ENCODE data around the gene KCNQ1. TPM values are rescaled to one million over a fixed set of nuclear protein-coding genes. Genes with fewer than 3 reads are reported as not detected.

Gene KCNQ1
- total RNA-seq, 2 donors from 2014 or later: 51.4 to 55.8 TPM

GRCh38 chr11:2746401-2747247 lies 301.8 kb downstream of the KCNQ1 start:
- intact Hi-C loops (cut with DNase I): no loop called here
- DNase-seq: no peak
- TF ChIP-seq CTCF (IDR thresholded peaks at IDR 0.05): no peak

GRCh38 chr11:2747248-2748027 lies 302.6 kb downstream of the KCNQ1 start:
- H3K27me3 ChIP-seq: no peaks in the 10 kb centered on the region
- no peaks in the 10 kb centered on the region for H3K9me3 ChIP-seq
- H3K27ac ChIP-seq: no peak overlapping the region
- H3K4me1 ChIP-seq: no peaks in the 10 kb centered on the region
- H3K9ac ChIP-seq (ENCODE audit: low read depth in 2 of 2, low read length in 2 of 2): no peak overlapping the region
- intact Hi-C loops (cut with DNase I): no loop called here
- no peak for TF ChIP-seq CTCF (IDR thresholded peaks at IDR 0.05)
- H3K4me3 ChIP-seq: no peak overlapping the region
- no peaks in the 10 kb centered on the region for H3K36me3 ChIP-seq
- DNase-seq: no peak

More at GRCh38 chr11:2746401-2747247, 301.8 kb downstream of the KCNQ1 start:
- Histone ChIP-seq H3K4me1 (no peaks in the 10 kb centered on the region), H3K27ac (no peak overlapping the region), H3K4me3 (no peak overlapping the region), H3K27me3 (no peaks in the 10 kb centered on the region), H3K9ac (ENCODE audit: low read depth in 2 of 2, low read length in 2 of 2) (no peak overlapping the region), H3K36me3 (no peaks in the 10 kb centered on the region), H3K9me3 (no peaks in the 10 kb centered on the region)

- H3K4me1 ChIP-seq: no peaks in the 10 kb centered on the region
- H3K9ac ChIP-seq (ENCODE audit: low read depth in 2 of 2, low read length in 2 of 2): no peak overlapping the region
- no peak for TF ChIP-seq CTCF (IDR thresholded peaks at IDR 0.05)
- no peak for DNase-seq
- H3K27ac ChIP-seq: no peak overlapping the region
- no peak overlapping the region for H3K4me3 ChIP-seq
- intact Hi-C loops (cut with DNase I): no loop called here
- H3K36me3 ChIP-seq: no peaks in the 10 kb centered on the region
- no peaks in the 10 kb centered on the region for H3K9me3 ChIP-seq
- no peaks in the 10 kb centered on the region for H3K27me3 ChIP-seq
These were observed 303.4 kb downstream of the KCNQ1 start for GRCh38 chr11:2748061-2748813.

GRCh38 chr11:2748814-2749554 lies 304.2 kb downstream of the KCNQ1 start:
- TF ChIP-seq CTCF (IDR thresholded peaks at IDR 0.05): no peak
- no peaks in the 10 kb centered on the region for H3K36me3 ChIP-seq
- H3K4me3 ChIP-seq: no peak overlapping the region
- no peak overlapping the region for H3K9ac ChIP-seq (ENCODE audit: low read depth in 2 of 2, low read length in 2 of 2)
- no peak overlapping the region for H3K27ac ChIP-seq
- no peaks in the 10 kb centered on the region for H3K27me3 ChIP-seq
- intact Hi-C loops (cut with DNase I): no loop called here
- DNase-seq: no peak
- H3K4me1 ChIP-seq: no peaks in the 10 kb centered on the region
- H3K9me3 ChIP-seq: no peaks in the 10 kb centered on the region
